Stimulated activated CD4-positive, alpha-beta T cell treated with anti-CD3 and anti-CD28 coated beads, Interleukin-15, amount 100 ng/mL, for 24 hours (primary cell): Measurements from ENCODE around the gene ANKRD49.
"Not testable (repeated sequence)": the region's sequence is repeated elsewhere in the genome, so short reads cannot be mapped to it uniquely, and the experiment has no call there.

Experiments
- DNase-seq: peaks from one replicate; pipeline ENCODE4 v3.0.0-alpha.2; 2020

The ANKRD49 gene

GRCh38 chr11:94493281-94494125 lies at the start of gene ANKRD49, which contains the start of gene MRE11:
TSS of gene ANKRD49 (plus strand) at chr11:94493984. CDS start at chr11:94496694, 2,710 bp downstream.
TSS of gene MRE11 (minus strand) at chr11:94493844. CDS start at chr11:94492801, 1,043 bp downstream.
- peak; percentile 95 for DNase-seq

GRCh38 chr11:94445641-94446040 lies 48.1 kb upstream of the ANKRD49 start:
- DNase-seq: no peak

- no peak for DNase-seq
Measured at GRCh38 chr11:94447149-94447548, 46.6 kb upstream of the ANKRD49 start.

GRCh38 chr11:94449029-94449428 lies 44.8 kb upstream of the ANKRD49 start:
- no peak for DNase-seq

GRCh38 chr11:94449437-94449836 lies 44.3 kb upstream of the ANKRD49 start:
- no peak for DNase-seq

- no peak for DNase-seq
Measured at GRCh38 chr11:94450048-94450447, 43.7 kb upstream of the ANKRD49 start.

- no peak for DNase-seq
Measured at GRCh38 chr11:94452988-94453387, 40.8 kb upstream of the ANKRD49 start.

GRCh38 chr11:94454301-94454700 lies 39.5 kb upstream of the ANKRD49 start:
- DNase-seq: no peak

- DNase-seq: no peak
Measured at GRCh38 chr11:94455861-94456260, 37.9 kb upstream of the ANKRD49 start.

- DNase-seq: no peak
Measured at GRCh38 chr11:94457118-94458029, 36.4 kb upstream of the ANKRD49 start.

GRCh38 chr11:94459576-94459975 lies 34.2 kb upstream of the ANKRD49 start:
- DNase-seq: no peak

GRCh38 chr11:94469416-94469815 lies 24.4 kb upstream of the ANKRD49 start:
- DNase-seq: no peak

GRCh38 chr11:94472916-94473799 lies 20.6 kb upstream of the ANKRD49 start:
- no peak for DNase-seq

GRCh38 chr11:94477624-94478023 lies 16.2 kb upstream of the ANKRD49 start:
- DNase-seq: no peak

- DNase-seq: no peak
Measured at GRCh38 chr11:94481342-94481741, 12.4 kb upstream of the ANKRD49 start.

GRCh38 chr11:94486068-94486467 lies 7.7 kb upstream of the ANKRD49 start:
- no peak for DNase-seq

GRCh38 chr11:94494126-94494680 lies 419 bp downstream of the ANKRD49 start:
- no peak for DNase-seq

- no peak for DNase-seq
Measured at GRCh38 chr11:94500181-94500580, 6.4 kb downstream of the ANKRD49 start.

GRCh38 chr11:94501522-94501921 lies 7.7 kb downstream of the ANKRD49 start:
- DNase-seq: no peak

GRCh38 chr11:94504689-94505293 lies 11.0 kb downstream of the ANKRD49 start:
- DNase-seq: no peak

- DNase-seq: not testable (repeated sequence)
Measured at GRCh38 chr11:94506513-94506912, 12.7 kb downstream of the ANKRD49 start.

GRCh38 chr11:94507485-94507884 lies 13.7 kb downstream of the ANKRD49 start:
- no peak for DNase-seq
